ENCODE results near the gene MGRN1.

DNA sequence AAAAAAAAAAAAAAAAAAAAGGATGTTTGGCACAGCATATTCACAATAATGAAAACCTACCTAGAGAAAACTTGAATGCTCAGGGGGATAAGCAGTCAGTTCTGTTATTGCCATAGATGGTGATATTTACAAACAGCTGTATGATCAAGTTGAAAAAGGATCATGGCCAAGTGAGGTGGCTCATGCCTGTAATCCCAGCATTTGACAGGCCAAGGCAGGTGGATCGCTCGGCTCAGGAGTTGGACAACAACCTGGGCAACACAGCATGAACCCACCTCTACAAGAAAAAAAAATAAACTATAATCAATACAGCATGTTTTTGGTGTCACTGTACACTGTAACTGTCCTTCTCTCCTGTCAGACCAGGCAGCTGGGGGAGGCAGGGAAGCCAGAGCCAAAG is 90.4 kb downstream of the MGRN1 start:
- no peak for TF ChIP-seq CTCF (IDR thresholded peaks at IDR 0.05)
- TF ChIP-seq POLR2A (IDR thresholded peaks at IDR 0.05): no peak
- TF ChIP-seq POLR2AphosphoS5 (IDR thresholded peaks at IDR 0.05): no peak
- no peak for TF ChIP-seq EP300 (IDR thresholded peaks at IDR 0.05)
